Liver (tissue), 3 donors: ENCODE measurements around the gene LGALS4.

Experiments used
- CTCF ChIP-seq: fragments of 150-350 bp; IDR thresholded peaks from 2 replicates; pipeline ENCODE4 v1.5.1; 2017; ENCODE audit warnings: improper control_type of control experiment, low read depth, low read length; ENCODE audit not compliant: missing input control
- EGR1 ChIP-seq, 2 donors: IDR thresholded peaks; 2 replicates each; pipeline ENCODE4 v1.6.1; 2016 to 2018; ENCODE audit warnings: antibody characterized with exemption in 2 of 2, low read depth in 2 of 2
- FOXA1 ChIP-seq: IDR thresholded peaks from 2 replicates; pipeline ENCODE4 v1.6.1; 2016; ENCODE audit warnings: antibody characterized with exemption
- GABPA ChIP-seq, 2 donors: IDR thresholded peaks in 1 of 2; conservative IDR thresholded peaks in 1 of 2; 2 replicates each; pipeline ENCODE4 v1.6.1; 2016; ENCODE audit warnings: antibody characterized with exemption in 2 of 2, mild to moderate bottlenecking in 1 of 2, moderate library complexity in 1 of 2
- MAX ChIP-seq: IDR thresholded peaks from 2 replicates; pipeline ENCODE4 v1.6.1; 2016; ENCODE audit warnings: antibody characterized with exemption
- RAD21 ChIP-seq, 2 donors: IDR thresholded peaks; 2 replicates each; pipeline ENCODE4 v1.6.1; 2016; ENCODE audit warnings: antibody characterized with exemption in 2 of 2, mild to moderate bottlenecking in 2 of 2
- TAF1 ChIP-seq: conservative IDR thresholded peaks from 2 replicates; pipeline ENCODE4 v1.6.1; 2016; ENCODE audit warnings: antibody characterized with exemption, mild to moderate bottlenecking
- YY1 ChIP-seq: IDR thresholded peaks from 2 replicates; pipeline ENCODE4 v1.6.1; 2016; ENCODE audit warnings: antibody characterized with exemption, mild to moderate bottlenecking
- ZBTB33 ChIP-seq: IDR thresholded peaks from 2 replicates; pipeline ENCODE4 v1.6.1; 2016; ENCODE audit warnings: antibody characterized with exemption
- donor health status: healthy.
- donor health status: healthy.

DNA sequence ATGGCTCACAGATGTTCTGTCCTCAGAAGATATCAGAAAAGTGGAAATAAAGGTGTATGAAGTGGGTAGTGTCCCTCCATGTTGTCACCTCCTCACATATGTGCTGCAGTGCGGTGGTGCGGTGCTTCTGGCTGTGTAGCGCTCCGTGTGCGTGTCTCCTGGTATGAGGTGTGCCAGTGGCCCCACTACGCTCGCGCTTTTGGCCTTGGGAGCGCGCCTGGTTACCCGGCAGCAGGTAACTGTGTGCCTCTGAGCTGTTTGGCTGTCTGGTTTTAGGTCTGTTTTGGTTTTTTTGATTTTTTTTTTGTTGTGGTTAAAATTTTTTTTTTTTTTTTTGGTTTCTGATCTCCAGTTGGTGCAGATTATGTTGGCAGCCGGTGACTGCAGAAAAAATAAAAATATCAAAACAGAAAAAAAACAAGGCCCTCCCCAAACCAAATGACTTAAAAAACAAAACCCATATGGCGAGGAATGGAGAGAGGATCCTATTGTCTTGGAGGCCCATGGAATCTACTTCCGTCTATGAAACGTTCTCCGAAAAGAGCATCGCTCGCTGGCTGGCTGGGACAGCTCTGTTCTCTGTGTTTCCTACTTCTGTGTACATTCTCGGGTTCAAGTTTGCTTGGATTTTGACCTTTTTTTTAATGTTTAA is 29.2 kb upstream of the LGALS4 start:
- TF ChIP-seq CTCF (no peak), TAF1 (no peak), MAX (no peak), GABPA (IDR thresholded peaks at IDR 0.05 in 1 of 2, conservative IDR thresholded peaks at IDR 0.05 in 1 of 2) (no peak), RAD21 (IDR thresholded peaks at IDR 0.05) (no peak), YY1 (no peak), FOXA1 (no peak), ZBTB33 (no peak), EGR1 (IDR thresholded peaks at IDR 0.05; ENCODE audit: low read depth in 2 of 2) (no peak)
